Endodermal cell (in vitro differentiated cells): Measurements from ENCODE around the gene RTN1. TPM values are rescaled to one million over a fixed set of nuclear protein-coding genes. Genes with fewer than 3 reads are reported as not detected.
A peak's percentile ranks its signal among the peaks of the same experiment; 100 is the strongest.

Source experiments
- DNase-seq: peaks from one replicate; pipeline ENCODE4 v3.0.0-alpha.2; 2017
- H3K27ac ChIP-seq: 2 replicates; pipeline ENCODE4 v1.5.1; 2013; ENCODE audit warnings: mild to moderate bottlenecking, low read depth, low read length, moderate library complexity
- H3K27me3 ChIP-seq: 2 replicates; pipeline ENCODE4 v1.6.1; 2013; ENCODE audit warnings: mild to moderate bottlenecking, low read length, moderate library complexity; ENCODE audit not compliant: insufficient read depth, control insufficient read depth, poor library complexity, severe bottlenecking
- H3K36me3 ChIP-seq: 2 replicates; pipeline ENCODE4 v1.7.0; 2013; ENCODE audit warnings: mild to moderate bottlenecking, low read length, moderate library complexity; ENCODE audit not compliant: control insufficient read depth, insufficient read depth
- H3K4me1 ChIP-seq: one replicate; pipeline ENCODE4 v1.7.0; 2013; ENCODE audit warnings: low read length; ENCODE audit not compliant: control insufficient read depth, insufficient read depth
- H3K4me3 ChIP-seq: 2 replicates; pipeline ENCODE4 v1.5.1; 2013; ENCODE audit warnings: mild to moderate bottlenecking, low read length, moderate library complexity
- H3K9ac ChIP-seq: 2 replicates; pipeline ENCODE4 v1.6.1; 2013; ENCODE audit warnings: mild to moderate bottlenecking, low read length, moderate library complexity; ENCODE audit not compliant: poor library complexity, severe bottlenecking; ENCODE audit errors: extremely low read depth
- H3K9me3 ChIP-seq: 2 replicates; pipeline ENCODE4 v1.6.1; 2013; ENCODE audit warnings: mild to moderate bottlenecking, low read length, moderate library complexity; ENCODE audit not compliant: control insufficient read depth
- H3K27ac Mint-ChIP-seq: 2 replicates; pipeline ENCODE4 v1.8.0; 2020; ENCODE audit warnings: mixed read lengths
- H3K27me3 Mint-ChIP-seq: 2 replicates; pipeline ENCODE4 v1.8.0; 2021; ENCODE audit warnings: mild to moderate bottlenecking, mixed read lengths; ENCODE audit not compliant: insufficient read depth
- H3K36me3 Mint-ChIP-seq: 2 replicates; pipeline ENCODE4 v1.8.0; 2020; ENCODE audit warnings: low read depth, mixed read lengths
- H3K4me1 Mint-ChIP-seq: 2 replicates; pipeline ENCODE4 v1.8.0; 2020; ENCODE audit warnings: mixed read lengths
- H3K4me3 Mint-ChIP-seq: 2 replicates; pipeline ENCODE4 v1.8.0; 2020; ENCODE audit warnings: mild to moderate bottlenecking, moderate library complexity, mixed read lengths
- H3K9me3 Mint-ChIP-seq: 2 replicates; pipeline ENCODE4 v1.8.0; 2020; ENCODE audit warnings: mild to moderate bottlenecking, mixed read lengths
- CTCF ChIP-seq: fragments of 200-600 bp; sonication (generic); conservative IDR thresholded peaks from 2 replicates; pipeline ENCODE4 v1.5.0; 2021; ENCODE audit warnings: antibody characterized with exemption, mild to moderate bottlenecking
- WGBS, 2 experiments: methylation state at CpG; one replicate each; pipeline versions ENCODE4 v1.1.5 to v1.1.7; 2013; ENCODE audit warnings: missing lambda C conversion rate in 2 of 2, mixed read lengths in 1 of 2; ENCODE audit not compliant: insufficient coverage in 1 of 2, insufficient read length in 1 of 2; 5-methylcytosine and 5-hydroxymethylcytosine counted together
- total RNA-seq, 2 donors: library from RNA; stranded (reverse); fragmentation: NEBNext Ultra II Directional in 1 of 2; extraction: Animal tissue kit (Norgen Biotek cat#: 25700) in 1 of 2; gene quantifications; 2 replicates in 1 of 2; 3 replicates in 1 of 2; pipeline ENCODE4 v1.2.1, GENCODE V29; 2021

Gene RTN1
- total RNA-seq, 2 donors from 2014 or later = 5.5 to 5.9 TPM

DNA sequence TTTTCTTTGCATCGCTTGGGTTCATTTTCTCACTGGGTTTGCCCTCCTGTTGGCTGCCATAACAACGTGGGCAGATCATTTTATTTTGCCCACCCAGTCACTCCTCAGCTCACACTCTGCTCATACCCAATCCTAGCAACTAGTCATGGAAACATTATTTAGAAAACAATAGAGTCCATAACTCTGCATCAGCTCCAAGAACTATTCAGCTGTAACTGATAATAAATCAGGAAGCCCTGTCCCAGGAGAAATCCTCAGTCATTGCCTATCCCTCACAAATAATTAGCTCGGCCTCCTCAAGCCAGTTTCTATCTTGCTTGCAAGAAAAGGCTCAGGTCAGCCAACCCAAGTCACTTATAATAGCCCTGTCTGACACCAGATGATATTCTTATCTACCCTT, 43.2 kb downstream of the RTN1 start:
- Histone ChIP-seq H3K9ac (no peak overlapping the region), H3K4me3 (no peak overlapping the region), H3K27me3 (no peaks in the 10 kb centered on the region), H3K9me3 (no peaks in the 10 kb centered on the region), H3K36me3 (no peaks in the 10 kb centered on the region), H3K4me1 (peaks cover 6% of the 10 kb centered on the region), H3K27ac (no peak overlapping the region)
- no peak for TF ChIP-seq CTCF
- Mint-ChIP-seq H3K9me3 (no peaks in the 10 kb centered on the region), H3K27ac (peak overlapping the region; percentile 60), H3K27me3 (no peaks in the 10 kb centered on the region), H3K4me1 (peaks cover 22% of the 10 kb centered on the region), H3K4me3 (no peak overlapping the region), H3K36me3 (no peaks in the 10 kb centered on the region)
- WGBS, 2 experiments = 82 to 90% methylated on average over 3 of the region's 3 CpGs
- no peak for DNase-seq

GRCh38 chr14:59826150-59826549, 44.4 kb downstream of the RTN1 start:
- H3K27ac Mint-ChIP-seq = no peak overlapping the region
- Histone ChIP-seq H3K9ac (no peak overlapping the region), H3K4me1 (peaks cover 6% of the 10 kb centered on the region), H3K27me3 (no peaks in the 10 kb centered on the region), H3K9me3 (no peaks in the 10 kb centered on the region), H3K4me3 (no peak overlapping the region), H3K36me3 (no peaks in the 10 kb centered on the region), H3K27ac (no peak overlapping the region)
- no peaks in the 10 kb centered on the region for H3K27me3 Mint-ChIP-seq
- no peak for DNase-seq
- H3K4me1 Mint-ChIP-seq = peaks cover 22% of the 10 kb centered on the region
- no peaks in the 10 kb centered on the region for H3K9me3 Mint-ChIP-seq
- no peak for TF ChIP-seq CTCF
- no peak overlapping the region for H3K4me3 Mint-ChIP-seq
- H3K36me3 Mint-ChIP-seq = no peaks in the 10 kb centered on the region

DNA sequence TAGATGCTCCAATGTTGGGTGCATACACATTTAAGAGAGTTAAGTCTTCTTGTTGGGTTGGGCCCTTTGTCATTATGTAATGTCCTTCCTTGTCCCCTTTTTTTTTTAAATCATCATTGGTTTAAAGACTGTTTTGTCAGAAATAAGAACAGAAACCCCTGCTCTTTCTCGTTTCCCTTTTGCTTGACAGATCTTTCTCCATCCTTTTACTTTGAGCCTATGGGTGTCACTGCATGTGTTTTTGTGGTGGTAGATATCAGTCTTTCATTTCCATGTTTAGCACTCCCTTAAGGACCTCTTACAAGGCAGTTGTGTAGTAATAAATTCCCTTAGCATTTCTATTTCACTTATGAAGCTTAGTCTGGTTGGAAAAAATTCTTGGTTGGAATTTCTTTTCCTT, 47.4 kb downstream of the RTN1 start:
- Histone ChIP-seq H3K4me1 (peaks cover 5% of the 10 kb centered on the region), H3K9me3 (no peaks in the 10 kb centered on the region), H3K9ac (no peak overlapping the region), H3K36me3 (no peaks in the 10 kb centered on the region), H3K27me3 (no peaks in the 10 kb centered on the region), H3K27ac (no peak overlapping the region), H3K4me3 (no peak overlapping the region)
- Mint-ChIP-seq H3K4me3 (no peak overlapping the region), H3K9me3 (peaks cover 3% of the 10 kb centered on the region), H3K36me3 (no peaks in the 10 kb centered on the region), H3K4me1 (peaks cover 10% of the 10 kb centered on the region), H3K27me3 (no peaks in the 10 kb centered on the region), H3K27ac (no peak overlapping the region)
- 86% methylated on average over 1 of the region's 1 CpG; no CpG with 5 or more reads in 1 of the 2 experiments for WGBS, 2 experiments
- no peak for TF ChIP-seq CTCF
- DNase-seq = no peak
